Measurements from ENCODE around the gene LGR6.
"Not testable (repeated sequence)": the region's sequence is repeated elsewhere in the genome, so short reads cannot be mapped to it uniquely, and the experiment has no call there.

Gene LGR6

GRCh38 chr1:202224453-202224852 is 30.9 kb downstream of the LGR6 start:
- DNase-seq = no peak

GRCh38 chr1:202225131-202225530 is 31.5 kb downstream of the LGR6 start:
- no peak for DNase-seq

- no peak for DNase-seq
Observed at GRCh38 chr1:202227053-202227672, 33.6 kb downstream of the LGR6 start.

- DNase-seq = no peak
Observed at GRCh38 chr1:202227997-202228401, 34.4 kb downstream of the LGR6 start.

GRCh38 chr1:202228484-202229122 is 35.0 kb downstream of the LGR6 start:
- no peak for DNase-seq

- no peak for DNase-seq
Observed at GRCh38 chr1:202229376-202229775, 35.8 kb downstream of the LGR6 start.

- no peak for DNase-seq
Observed at GRCh38 chr1:202230061-202230938, 36.7 kb downstream of the LGR6 start.

GRCh38 chr1:202230939-202231645 is 37.5 kb downstream of the LGR6 start:
- DNase-seq = no peak

GRCh38 chr1:202233171-202233570 is 39.6 kb downstream of the LGR6 start:
- no peak for DNase-seq

- DNase-seq = no peak
Observed at GRCh38 chr1:202233804-202234203, 40.2 kb downstream of the LGR6 start.

GRCh38 chr1:202234331-202235002 is 40.9 kb downstream of the LGR6 start:
- DNase-seq = no peak

GRCh38 chr1:202235003-202235660 is 41.5 kb downstream of the LGR6 start:
- no peak for DNase-seq

GRCh38 chr1:202235856-202236837 is 42.5 kb downstream of the LGR6 start:
- peak; percentile 63 for DNase-seq

GRCh38 chr1:202237052-202237451 is 43.5 kb downstream of the LGR6 start:
- DNase-seq = no peak

- DNase-seq = no peak
Observed at GRCh38 chr1:202238914-202239313, 45.3 kb downstream of the LGR6 start.

- not testable (repeated sequence) for DNase-seq
Observed at GRCh38 chr1:202240226-202240625, 46.6 kb downstream of the LGR6 start.

- DNase-seq = no peak
Observed at GRCh38 chr1:202240956-202241355, 47.4 kb downstream of the LGR6 start.

- DNase-seq = no peak
Observed at GRCh38 chr1:202241376-202242079, 47.9 kb downstream of the LGR6 start.

- no peak for DNase-seq
Observed at GRCh38 chr1:202242080-202242419, 48.5 kb downstream of the LGR6 start.

GRCh38 chr1:202243006-202243405 is 49.4 kb downstream of the LGR6 start:
- no peak for DNase-seq
